ENCODE results near the gene ENOSF1.

DNA sequence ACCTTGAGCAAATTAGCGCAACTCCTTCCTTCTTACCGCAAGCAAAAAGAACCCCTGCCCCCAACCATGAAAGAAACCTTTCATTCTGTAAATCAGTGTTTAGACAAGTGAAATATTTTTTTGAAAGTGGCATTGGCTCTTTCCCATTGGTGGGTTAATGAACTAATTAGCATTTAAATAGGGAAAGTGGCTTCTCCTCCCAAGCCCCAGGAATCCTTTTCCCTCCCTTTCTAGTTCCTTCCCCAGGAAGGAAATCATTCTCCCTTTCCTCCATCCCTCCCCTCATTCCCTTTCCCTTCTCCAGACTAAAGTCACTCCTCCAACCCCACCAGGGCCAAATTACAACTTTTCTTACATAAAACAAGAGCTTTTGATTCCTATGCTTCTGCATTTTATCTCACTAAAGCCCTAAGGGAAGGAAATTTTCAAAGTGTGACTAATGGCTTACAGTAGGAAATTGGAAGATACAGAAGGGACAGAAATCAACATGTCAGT, 77.8 kb downstream of the ENOSF1 start:
- no peak for TF ChIP-seq POLR2A (IDR thresholded peaks at IDR 0.05; ENCODE audit: low read depth, low read length)
- no peak for TF ChIP-seq POLR2AphosphoS5 (IDR thresholded peaks at IDR 0.05; ENCODE audit: low read depth, low read length)
- TF ChIP-seq TAF1 (IDR thresholded peaks at IDR 0.05; ENCODE audit: borderline replicate concordance, low read depth, low read length), result no peak

Measured in GM12892 (cell line).